Transverse colon (tissue), 4 donors: ENCODE data around the gene ALB. TPM values are rescaled to one million over a fixed set of nuclear protein-coding genes. Genes with fewer than 3 reads are reported as not detected.

ENCODE experiments used
- DNase-seq: peaks from one replicate; pipeline ENCODE4 v3.0.0-alpha.2; 2019
- H3K27ac ChIP-seq, 4 donors: fragments of 200-600 bp; sonication (generic); 2 replicates each; pipeline ENCODE4 v1.5.1; 2016 to 2018; ENCODE audit warnings: inconsistent platforms in 4 of 4
- H3K27me3 ChIP-seq: fragments of 200-600 bp; sonication (generic); 2 replicates; pipeline ENCODE4 v1.5.1; 2017; ENCODE audit warnings: inconsistent platforms
- H3K36me3 ChIP-seq, 4 donors: fragments of 200-600 bp; sonication (generic); 2 replicates each; pipeline ENCODE4 v1.5.1; 2017 to 2019; ENCODE audit warnings: inconsistent platforms in 4 of 4
- H3K4me1 ChIP-seq, 4 donors: fragments of 200-600 bp; sonication (generic); 2 replicates each; pipeline ENCODE4 v1.5.1; 2017 to 2020; ENCODE audit warnings: inconsistent platforms in 4 of 4
- H3K4me3 ChIP-seq, 4 donors: fragments of 200-600 bp; sonication (generic); 1 replicate in 1 of 4; 2 replicates in 3 of 4; pipeline versions ENCODE4 v1.5.1 to v1.6.1; 2017 to 2019; ENCODE audit warnings: inconsistent platforms in 4 of 4
- H3K9me3 ChIP-seq, 2 donors: fragments of 200-600 bp; sonication (generic); 2 replicates each; pipeline ENCODE4 v1.5.1; 2017 to 2019; ENCODE audit warnings: inconsistent platforms in 2 of 2
- EP300 ChIP-seq: sonication (generic); formaldehyde crosslinking; IDR thresholded peaks from one replicate; pipeline ENCODE4 v1.6.1; 2017; ENCODE audit warnings: antibody characterized with exemption, low read depth
- POLR2A ChIP-seq: fragments of 450-650 bp; IDR thresholded peaks from one replicate; pipeline ENCODE4 v1.6.1; 2016; ENCODE audit warnings: antibody characterized with exemption, mild to moderate bottlenecking, moderate library complexity
- POLR2AphosphoS5 ChIP-seq, 3 donors: sonication (generic); formaldehyde crosslinking; IDR thresholded peaks; one replicate each; pipeline ENCODE4 v1.6.1; 2016; ENCODE audit warnings: antibody characterized with exemption in 3 of 3
- WGBS, 2 donors: methylation state at CpG; one replicate each; pipeline ENCODE4 v1.1.5; 2018; ENCODE audit warnings: low coverage in 1 of 2; 5-methylcytosine and 5-hydroxymethylcytosine counted together
- in situ Hi-C, 4 donors: fragments of 200-750 bp; cut with MboI; loops; one replicate each; pipeline versions ENCODE4 v1.15.0 to v1.15.1; 2017; ENCODE audit warnings: low sequenced_read_pairs in 3 of 4, low pct_ligation_motif_present in 1 of 4, low pct_unique_long_range_greater_than_20kb in 1 of 4
- intact Hi-C: fragments of 100-400 bp; cut with DNase I; formaldehyde crosslinking; loops from one replicate; pipeline ENCODE4 v1.15.1; 2023; ENCODE audit warnings: low total_unique reads
- total RNA-seq, 4 donors: library from RNA; depleted of rRNA; stranded (reverse); fragments of >200 nt; gene quantifications; one replicate each; pipeline ENCODE4 v1.1.0, GENCODE V29; 2016
- TF ChIP-seq, protein P1 (sequence below), 5 experiments: fragments of 200-600 bp in 3 of 5; fragments of 450-650 bp in 2 of 5; sonication (generic) in 3 of 5; IDR thresholded peaks; 1 replicate in 2 of 5; 2 replicates in 3 of 5; pipeline ENCODE4 v1.5.1; 2016 to 2017; ENCODE audit warnings: antibody characterized with exemption in 5 of 5, inconsistent platforms in 3 of 5, mild to moderate bottlenecking in 2 of 5, moderate library complexity in 1 of 5

The ALB gene
- total RNA-seq, 4 donors from 2014 or later: 0.64 TPM; not detected in 3

DNA sequence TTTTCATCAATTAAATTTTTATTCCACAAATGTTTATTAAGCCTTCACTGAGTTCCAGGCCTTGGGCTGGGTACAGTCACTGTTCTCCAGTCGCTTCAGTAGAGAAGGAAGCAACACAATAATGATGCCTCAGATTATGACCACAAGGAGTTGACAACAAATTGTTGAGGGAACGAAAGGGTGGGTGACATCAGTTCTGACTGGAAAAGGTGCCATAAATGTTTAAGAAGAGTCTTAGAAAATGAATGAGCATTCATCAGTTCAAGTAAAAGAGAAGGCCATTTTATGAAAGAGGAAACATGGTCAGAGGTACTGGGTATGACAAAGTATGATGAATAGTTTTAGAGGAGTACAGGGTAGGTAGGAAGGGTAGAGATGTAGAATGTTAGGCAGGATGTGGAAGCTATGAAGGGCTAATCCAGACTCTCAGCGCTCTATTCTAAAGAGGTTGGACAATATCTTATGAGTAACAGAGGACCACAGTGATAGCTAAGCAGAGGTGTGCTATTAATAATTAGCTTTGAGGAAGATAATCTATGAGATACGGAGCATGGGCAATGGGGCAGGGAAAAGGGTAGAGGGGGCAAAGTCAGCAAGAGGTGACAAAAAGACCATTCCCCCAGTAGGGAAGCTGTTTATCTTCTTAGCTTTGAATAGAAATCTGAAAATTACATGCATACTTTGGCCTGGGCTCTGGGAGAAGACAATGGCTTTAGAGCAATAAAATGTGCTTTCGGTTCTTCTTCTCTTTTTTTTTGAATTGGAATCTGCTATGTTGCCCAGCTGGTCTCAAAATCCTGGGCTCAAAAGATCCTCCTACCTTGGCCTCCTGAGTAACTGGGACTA, 52.3 kb downstream of the ALB start:
- H3K27me3 ChIP-seq: no peaks in the 10 kb centered on the region
- 79 to 82% methylated on average over 4 of the region's 5 CpGs for WGBS, 2 donors
- H3K4me1 ChIP-seq: peaks cover 0 to 12% (median 5%) of the 10 kb centered on the region in 4 donors
- no peak for DNase-seq
- in situ Hi-C loops (no loop called here), intact Hi-C loops (loop anchor here (10.0 kb wide), 1 partner anchor 1452 kb away; no protein-coding TSS in a partner anchor)
- no peaks in the 10 kb centered on the region for H3K36me3 ChIP-seq
- no peaks in the 10 kb centered on the region for H3K9me3 ChIP-seq
- H3K4me3 ChIP-seq: no peak overlapping the region
- TF ChIP-seq POLR2AphosphoS5 (IDR thresholded peaks at IDR 0.05): no peak
- TF ChIP-seq POLR2A: no peak
- H3K27ac ChIP-seq: no peak overlapping the region

DNA sequence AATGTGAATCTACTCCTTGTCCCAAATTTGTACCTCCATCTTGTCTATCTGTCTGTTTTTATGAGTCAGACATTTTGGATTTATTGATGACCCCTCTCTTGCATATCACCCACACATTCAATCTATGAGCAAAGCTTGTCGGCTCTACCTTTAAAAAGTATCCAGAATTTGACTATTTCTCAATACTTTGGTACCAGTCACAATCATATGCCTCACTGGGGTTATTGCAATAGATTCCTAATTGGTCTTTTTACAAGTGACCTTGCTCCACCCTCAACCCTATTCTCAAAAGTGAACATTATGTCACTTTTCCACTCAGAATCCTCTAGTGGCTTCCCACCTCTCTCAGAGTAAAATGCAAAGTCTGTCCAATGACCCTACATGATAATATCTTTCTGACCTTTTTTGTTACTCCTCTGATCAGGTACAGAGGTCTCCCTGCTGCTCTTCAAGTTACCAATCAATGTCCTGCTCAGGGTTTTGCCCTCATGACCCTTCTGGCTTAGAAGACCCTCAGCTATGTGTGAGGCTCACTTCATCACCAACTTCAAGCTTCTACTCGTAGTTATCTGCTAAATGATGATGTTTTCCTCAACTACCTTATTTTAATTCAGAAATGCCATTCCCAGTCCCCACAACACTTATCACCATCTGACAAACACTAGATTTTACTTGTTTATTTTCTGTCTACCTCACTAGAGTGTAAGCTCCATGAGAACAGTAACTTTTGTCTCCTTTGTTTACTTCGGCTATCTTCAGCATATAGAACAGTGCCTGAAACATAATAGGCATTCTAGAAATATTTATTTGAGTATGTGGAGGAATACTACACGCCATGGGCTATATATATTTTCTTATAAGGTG, 54.3 kb downstream of the ALB start:
- H3K36me3 ChIP-seq: no peaks in the 10 kb centered on the region
- H3K27me3 ChIP-seq: no peaks in the 10 kb centered on the region
- no peaks in the 10 kb centered on the region for H3K9me3 ChIP-seq
- H3K27ac ChIP-seq: no peak overlapping the region
- TF ChIP-seq POLR2A (no peak), EP300 (no peak)
- TF ChIP-seq, protein P1, sequence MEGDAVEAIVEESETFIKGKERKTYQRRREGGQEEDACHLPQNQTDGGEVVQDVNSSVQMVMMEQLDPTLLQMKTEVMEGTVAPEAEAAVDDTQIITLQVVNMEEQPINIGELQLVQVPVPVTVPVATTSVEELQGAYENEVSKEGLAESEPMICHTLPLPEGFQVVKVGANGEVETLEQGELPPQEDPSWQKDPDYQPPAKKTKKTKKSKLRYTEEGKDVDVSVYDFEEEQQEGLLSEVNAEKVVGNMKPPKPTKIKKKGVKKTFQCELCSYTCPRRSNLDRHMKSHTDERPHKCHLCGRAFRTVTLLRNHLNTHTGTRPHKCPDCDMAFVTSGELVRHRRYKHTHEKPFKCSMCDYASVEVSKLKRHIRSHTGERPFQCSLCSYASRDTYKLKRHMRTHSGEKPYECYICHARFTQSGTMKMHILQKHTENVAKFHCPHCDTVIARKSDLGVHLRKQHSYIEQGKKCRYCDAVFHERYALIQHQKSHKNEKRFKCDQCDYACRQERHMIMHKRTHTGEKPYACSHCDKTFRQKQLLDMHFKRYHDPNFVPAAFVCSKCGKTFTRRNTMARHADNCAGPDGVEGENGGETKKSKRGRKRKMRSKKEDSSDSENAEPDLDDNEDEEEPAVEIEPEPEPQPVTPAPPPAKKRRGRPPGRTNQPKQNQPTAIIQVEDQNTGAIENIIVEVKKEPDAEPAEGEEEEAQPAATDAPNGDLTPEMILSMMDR (IDR thresholded peaks at IDR 0.05): no peak
- H3K4me3 ChIP-seq: no peak overlapping the region
- H3K4me1 ChIP-seq: peaks cover 0 to 8% (median 3%) of the 10 kb centered on the region in 4 donors
- in situ Hi-C loops: no loop called here
- intact Hi-C loops: loop anchor here (10.0 kb wide), 1 partner anchor 1454 kb away; no protein-coding TSS in a partner anchor
- no peak for DNase-seq
- 75 to 81% methylated on average over 4 of the region's 4 CpGs for WGBS, 2 donors

DNA sequence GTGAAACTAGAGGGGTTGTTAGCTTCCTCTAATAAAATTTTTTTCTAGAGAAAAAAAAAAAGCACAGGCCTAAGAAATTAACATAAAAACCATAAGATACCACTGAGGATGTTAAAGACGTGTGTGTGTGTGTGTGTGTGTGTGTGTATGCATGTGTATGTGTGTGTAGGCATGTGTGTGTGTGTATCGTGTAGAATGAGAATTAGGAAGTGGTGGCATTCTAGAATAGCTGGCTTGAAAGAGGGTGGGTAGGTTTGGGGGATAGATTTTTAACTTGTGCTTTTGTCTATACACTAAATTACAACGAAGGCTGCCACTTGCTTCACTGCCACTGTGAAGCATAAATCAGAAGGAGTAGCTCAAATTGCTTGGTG, 54.9 kb downstream of the ALB start:
- WGBS, 2 donors: 65 to 82% methylated on average over 3 of the region's 3 CpGs
- H3K4me1 ChIP-seq: peaks cover 0 to 2% (median under 1%) of the 10 kb centered on the region in 4 donors
- TF ChIP-seq POLR2A (no peak), EP300 (no peak), POLR2AphosphoS5 (IDR thresholded peaks at IDR 0.05) (no peak)
- TF ChIP-seq, protein P1 (IDR thresholded peaks at IDR 0.05): no peak
- H3K27ac ChIP-seq: no peak overlapping the region
- DNase-seq: no peak
- no peaks in the 10 kb centered on the region for H3K9me3 ChIP-seq
- no peaks in the 10 kb centered on the region for H3K27me3 ChIP-seq
- intact Hi-C loops (loop anchor here (10.0 kb wide), 1 partner anchor 1454 kb away; no protein-coding TSS in a partner anchor), in situ Hi-C loops (no loop called here)
- no peaks in the 10 kb centered on the region for H3K36me3 ChIP-seq
- no peak overlapping the region for H3K4me3 ChIP-seq

DNA sequence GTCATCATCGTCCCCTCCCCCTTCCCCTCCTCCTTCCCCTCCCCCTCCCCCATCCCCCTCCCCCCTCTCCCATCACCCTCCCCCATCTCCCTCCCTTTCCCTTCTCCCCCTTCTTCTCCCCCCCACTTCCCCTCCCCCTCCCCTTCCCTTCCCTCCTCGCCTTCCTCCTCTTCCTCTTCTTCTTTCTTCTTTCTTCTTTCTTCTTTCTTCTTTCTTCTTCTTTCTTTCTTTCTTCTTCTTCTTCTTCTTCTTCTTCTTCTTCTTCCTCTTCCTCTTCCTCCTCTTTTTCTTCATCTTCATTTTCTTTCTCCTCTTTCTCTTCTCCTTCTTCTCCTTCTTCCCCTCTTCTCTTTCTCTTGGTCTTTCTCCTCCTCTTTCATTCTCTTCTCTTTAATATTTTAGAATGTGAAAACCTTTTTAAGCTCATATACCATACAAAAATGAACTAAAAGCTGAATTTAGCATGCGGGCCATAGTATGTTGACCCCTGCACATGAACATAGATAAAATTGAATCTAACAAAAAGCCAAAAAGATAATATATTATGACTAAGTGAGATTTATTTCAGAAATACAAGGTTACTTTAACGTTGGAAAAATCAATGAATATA, 56.9 kb downstream of the ALB start:
- Histone ChIP-seq H3K36me3 (no peaks in the 10 kb centered on the region), H3K27ac (no peak overlapping the region), H3K9me3 (no peaks in the 10 kb centered on the region), H3K27me3 (no peaks in the 10 kb centered on the region), H3K4me3 (no peak overlapping the region), H3K4me1 (no peaks in the 10 kb centered on the region)
- TF ChIP-seq POLR2AphosphoS5 (IDR thresholded peaks at IDR 0.05) (no peak), POLR2A (no peak), EP300 (no peak)
- TF ChIP-seq, protein P1 (IDR thresholded peaks at IDR 0.05): no peak
- WGBS, 2 donors: 76 to 78% methylated on average over 4 of the region's 4 CpGs
- DNase-seq: no peak
- intact Hi-C loops: no loop called here
- in situ Hi-C loops: no loop called here
